HG03064 (cell line): ENCODE data around the gene SLC6A3.
"Not testable (repeated sequence)": the region's sequence is repeated elsewhere in the genome, so short reads cannot be mapped to it uniquely, and the experiment has no call there.

ENCODE experiments used
- ATAC-seq: cut with Tn5 transposase; IDR thresholded peaks from one replicate; pipeline ENCODE4 v1.9.1; 2021; ENCODE audit warnings: low read depth; ENCODE audit not compliant: unreplicated experiment

SLC6A3 gene

GRCh38 chr5:1376981-1377380 is 68.3 kb downstream of the SLC6A3 start:
- no peak for ATAC-seq

GRCh38 chr5:1375871-1376810 is 69.1 kb downstream of the SLC6A3 start:
- no peak for ATAC-seq

GRCh38 chr5:1374679-1375055 is 70.6 kb downstream of the SLC6A3 start:
- no peak for ATAC-seq

DNA sequence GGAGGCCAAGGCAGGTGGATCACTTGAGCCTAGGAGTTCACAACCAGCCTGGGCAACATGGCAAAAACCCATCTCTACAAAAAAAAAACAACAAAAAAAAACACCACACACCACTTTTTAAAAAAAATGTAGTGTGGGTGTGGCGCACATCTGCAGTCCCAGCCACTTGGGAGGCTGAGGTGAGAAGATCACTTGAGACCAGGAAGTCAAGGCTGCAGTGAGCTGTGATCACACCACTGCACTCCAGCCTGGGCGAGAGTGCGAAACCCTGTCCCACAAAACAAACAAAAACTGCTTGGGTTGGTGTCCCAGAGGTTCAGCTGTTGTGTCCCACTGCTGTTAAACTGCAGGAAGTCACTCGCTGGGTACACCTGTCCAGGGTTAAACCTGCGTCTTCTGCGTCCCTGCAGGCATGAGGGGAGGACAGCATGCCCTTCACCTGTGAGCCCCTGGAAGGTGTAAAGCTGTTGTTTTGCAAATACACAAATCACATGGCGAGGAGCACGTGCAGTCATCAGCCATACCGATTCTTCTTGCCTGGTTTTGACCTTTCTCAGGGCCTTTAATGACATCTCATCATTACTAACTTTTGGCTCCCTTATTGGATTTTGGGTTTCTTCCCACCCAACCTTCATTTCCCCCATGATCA is 71.1 kb downstream of the SLC6A3 start:
- no peak for ATAC-seq

- not testable (repeated sequence) for ATAC-seq
These were observed 73.3 kb downstream of the SLC6A3 start for GRCh38 chr5:1371972-1372342.

DNA sequence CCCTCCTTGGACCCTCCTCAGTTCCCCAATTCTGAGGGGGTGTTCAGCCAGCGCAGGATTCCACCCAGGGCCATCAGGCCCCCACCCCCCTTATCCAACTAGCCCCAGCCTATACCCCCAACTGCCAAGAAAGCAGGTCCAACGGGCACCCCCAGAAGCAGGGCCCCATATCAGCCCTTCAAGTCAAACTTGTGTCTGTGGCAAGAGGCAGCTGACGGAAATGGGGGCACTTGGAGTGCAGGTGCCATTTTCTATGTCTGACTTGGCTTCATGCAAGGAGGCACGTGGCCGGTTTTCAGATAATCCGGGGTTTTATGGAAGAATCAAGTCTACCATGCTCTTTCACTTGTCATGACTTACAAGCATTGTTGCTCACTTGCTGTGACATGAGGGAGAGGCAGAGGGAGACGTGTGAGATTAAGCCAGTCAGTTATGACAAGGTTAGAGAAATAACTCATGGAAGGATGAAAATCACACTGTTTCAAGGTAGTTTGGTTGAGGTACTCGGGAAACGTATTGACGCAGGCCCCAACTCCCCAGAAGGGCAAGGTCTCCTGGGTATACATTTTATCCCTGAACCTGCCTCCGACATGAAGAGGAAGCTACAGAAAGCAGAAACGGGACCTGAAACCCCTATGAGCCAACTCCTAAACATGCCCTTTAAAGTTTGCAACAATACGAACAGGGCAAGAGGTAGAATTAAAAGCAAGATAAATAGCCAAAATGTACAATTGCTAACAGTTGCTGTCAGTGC is 73.8 kb downstream of the SLC6A3 start:
- ATAC-seq = no peak

DNA sequence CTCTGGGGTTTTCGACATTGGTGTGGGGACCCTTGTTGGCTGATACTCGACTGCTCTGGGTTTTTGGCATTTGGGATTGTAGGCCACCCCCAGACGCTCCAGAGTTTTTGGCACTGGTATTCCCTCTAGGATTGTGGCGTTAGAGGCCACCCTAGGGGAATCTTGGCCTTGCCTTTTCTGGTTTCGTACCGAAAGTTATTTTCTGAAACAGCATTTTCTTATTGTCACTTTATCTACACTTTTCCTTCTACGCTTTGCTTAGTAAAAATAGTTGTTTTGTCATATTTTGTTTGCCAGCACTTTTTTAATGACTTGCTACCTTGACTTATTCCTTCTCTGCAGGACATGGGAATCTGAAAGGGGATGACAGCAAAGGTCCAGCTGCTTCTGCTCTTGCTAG is 75.2 kb downstream of the SLC6A3 start:
- ATAC-seq = no peak

DNA sequence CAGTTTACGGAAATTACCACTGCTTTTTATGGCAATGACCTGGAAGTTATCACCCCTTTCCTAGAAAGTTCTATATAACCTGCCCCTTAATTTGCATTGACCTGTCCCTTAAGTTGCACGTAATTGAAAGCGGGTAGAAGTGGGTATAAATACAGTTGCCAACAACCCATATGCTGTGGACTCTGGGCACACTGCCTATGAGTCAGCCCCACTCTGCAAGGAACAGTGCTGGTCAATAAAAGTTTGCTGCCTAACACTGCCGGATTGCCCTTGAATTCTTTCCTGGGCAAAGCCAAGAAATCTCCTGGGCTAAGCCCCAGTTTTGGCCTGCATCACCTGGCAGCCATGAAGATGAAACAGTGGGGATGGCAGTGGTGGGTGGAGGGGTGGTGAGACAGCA is 76.5 kb downstream of the SLC6A3 start:
- ATAC-seq = no peak

DNA sequence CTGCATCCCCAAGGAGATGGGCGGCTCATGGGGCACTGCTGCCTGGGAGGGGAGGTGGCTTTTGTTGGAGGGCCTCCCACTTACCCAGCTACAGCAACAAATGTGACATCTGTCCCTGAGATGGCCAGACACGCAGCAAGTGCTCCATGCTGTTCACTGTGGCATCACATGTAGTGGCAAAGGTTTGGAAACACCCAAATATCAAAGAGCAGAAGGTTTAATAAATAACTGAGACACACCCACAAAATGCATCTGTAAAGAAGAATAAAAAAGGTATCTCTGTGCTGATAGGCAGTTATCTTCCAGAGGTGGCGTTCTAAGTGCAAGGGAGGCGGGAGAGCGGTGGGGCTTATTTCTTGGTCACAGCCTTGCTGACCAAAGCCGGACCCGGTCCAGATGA is 77.0 kb downstream of the SLC6A3 start:
- no peak for ATAC-seq

GRCh38 chr5:1367149-1367548 is 78.1 kb downstream of the SLC6A3 start:
- no peak for ATAC-seq

DNA sequence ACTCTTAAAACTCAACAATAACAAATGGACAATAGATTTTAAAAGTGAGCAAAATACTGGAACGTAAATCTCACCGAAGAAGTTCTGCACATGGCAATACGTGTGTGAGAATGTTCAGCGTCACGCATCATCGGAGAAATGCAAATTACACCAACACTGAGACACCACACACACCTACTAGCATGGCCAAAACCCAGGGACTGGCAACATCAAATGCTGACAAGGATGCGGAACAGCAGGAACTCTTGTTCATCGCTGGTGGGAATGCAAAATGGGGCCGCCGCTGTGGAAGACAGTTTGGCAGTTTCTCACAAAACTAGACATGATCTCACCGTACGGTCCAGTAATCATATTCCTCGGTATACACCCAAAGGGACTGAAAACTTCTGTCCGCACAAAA is 78.7 kb downstream of the SLC6A3 start:
- ATAC-seq = no peak

- no peak for ATAC-seq
These were observed 81.0 kb downstream of the SLC6A3 start for GRCh38 chr5:1364211-1364610.

DNA sequence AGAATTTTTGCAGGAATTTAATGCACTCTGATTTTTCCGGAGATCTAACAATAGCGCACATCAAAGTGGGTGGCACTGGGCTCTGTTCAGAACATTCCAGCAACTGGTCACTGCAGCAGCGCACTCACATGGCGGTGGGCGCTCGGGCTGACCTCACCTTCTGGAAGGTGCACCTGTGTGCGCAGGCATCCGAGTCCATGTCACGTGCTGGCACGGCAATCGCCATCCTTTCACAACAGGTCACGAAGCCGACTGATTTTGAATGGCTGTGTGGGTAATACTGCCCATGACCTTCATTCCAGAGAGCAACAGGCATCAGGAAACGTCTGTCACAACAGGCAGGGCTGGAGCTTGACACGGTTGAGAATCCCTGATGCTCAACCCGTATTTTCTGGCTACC is 81.7 kb downstream of the SLC6A3 start:
- ATAC-seq = no peak

- ATAC-seq = no peak
These were observed 82.1 kb downstream of the SLC6A3 start for GRCh38 chr5:1363160-1363559.

- no peak for ATAC-seq
These were observed 82.8 kb downstream of the SLC6A3 start for GRCh38 chr5:1362242-1363015.

- no peak for ATAC-seq
These were observed 84.4 kb downstream of the SLC6A3 start for GRCh38 chr5:1360861-1361260.

- not testable (repeated sequence) for ATAC-seq
These were observed 84.9 kb downstream of the SLC6A3 start for GRCh38 chr5:1360367-1360766.

DNA sequence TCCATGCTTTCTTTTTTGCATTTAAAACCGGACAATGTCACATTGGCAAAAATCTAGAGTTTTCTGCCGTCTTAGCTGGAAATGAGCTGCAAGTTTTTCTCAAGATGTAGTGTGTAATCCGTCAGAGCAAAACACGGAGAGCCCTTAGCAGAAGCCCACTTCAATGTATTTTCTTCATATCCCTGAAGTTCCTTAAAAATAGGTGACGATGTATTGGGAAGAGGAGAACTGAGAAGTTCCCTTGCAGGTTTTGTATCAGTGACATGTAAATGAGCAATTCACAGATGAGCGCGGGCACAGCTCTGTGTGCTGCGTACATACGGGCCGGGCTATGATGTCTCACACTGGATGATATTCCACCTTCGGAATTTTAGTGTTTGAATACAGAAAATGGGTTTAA is 85.5 kb downstream of the SLC6A3 start:
- no peak for ATAC-seq

DNA sequence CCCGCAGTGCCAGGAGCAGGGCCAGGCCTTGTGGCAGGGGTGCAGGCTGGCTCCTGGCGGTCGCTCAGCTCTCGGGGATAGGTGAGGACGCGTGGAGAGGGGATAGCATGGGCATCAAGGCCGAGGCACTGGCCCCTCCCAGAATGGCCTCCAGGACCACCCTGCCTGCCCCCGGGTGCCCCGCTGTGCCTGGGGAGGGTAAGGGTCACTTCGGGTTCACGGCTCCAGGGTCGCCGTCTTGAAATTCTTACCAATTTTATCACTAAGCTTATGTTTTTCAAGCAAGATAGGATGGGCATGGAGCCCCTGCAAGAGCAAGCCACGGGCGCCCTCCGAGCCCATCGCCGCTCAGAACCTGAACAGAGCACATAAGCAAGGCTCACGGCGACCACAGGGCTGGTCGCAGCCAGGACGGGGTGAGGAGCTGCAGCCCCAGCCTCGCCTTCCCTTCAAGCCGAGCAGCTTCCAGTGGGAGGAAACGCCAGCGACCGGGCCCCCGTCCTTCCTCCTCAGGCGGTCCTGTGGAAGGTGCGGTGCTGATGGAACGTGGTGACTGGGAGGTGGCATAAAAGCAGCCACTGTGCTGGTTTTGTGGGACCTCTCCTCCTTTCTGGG is 86.1 kb downstream of the SLC6A3 start:
- no peak for ATAC-seq

GRCh38 chr5:1358726-1359025 is 86.6 kb downstream of the SLC6A3 start:
- ATAC-seq = no peak
